ENCODE measurements around the gene ATP1A2.

GRCh38 chr1:160104486-160104885, 11.1 kb upstream of the ATP1A2 start:
- TF ChIP-seq, protein P1, sequence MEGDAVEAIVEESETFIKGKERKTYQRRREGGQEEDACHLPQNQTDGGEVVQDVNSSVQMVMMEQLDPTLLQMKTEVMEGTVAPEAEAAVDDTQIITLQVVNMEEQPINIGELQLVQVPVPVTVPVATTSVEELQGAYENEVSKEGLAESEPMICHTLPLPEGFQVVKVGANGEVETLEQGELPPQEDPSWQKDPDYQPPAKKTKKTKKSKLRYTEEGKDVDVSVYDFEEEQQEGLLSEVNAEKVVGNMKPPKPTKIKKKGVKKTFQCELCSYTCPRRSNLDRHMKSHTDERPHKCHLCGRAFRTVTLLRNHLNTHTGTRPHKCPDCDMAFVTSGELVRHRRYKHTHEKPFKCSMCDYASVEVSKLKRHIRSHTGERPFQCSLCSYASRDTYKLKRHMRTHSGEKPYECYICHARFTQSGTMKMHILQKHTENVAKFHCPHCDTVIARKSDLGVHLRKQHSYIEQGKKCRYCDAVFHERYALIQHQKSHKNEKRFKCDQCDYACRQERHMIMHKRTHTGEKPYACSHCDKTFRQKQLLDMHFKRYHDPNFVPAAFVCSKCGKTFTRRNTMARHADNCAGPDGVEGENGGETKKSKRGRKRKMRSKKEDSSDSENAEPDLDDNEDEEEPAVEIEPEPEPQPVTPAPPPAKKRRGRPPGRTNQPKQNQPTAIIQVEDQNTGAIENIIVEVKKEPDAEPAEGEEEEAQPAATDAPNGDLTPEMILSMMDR (tag by site-specific recombination; IDR thresholded peaks at IDR 0.05) = no peak
- TF ChIP-seq ZNF362 (tag by site-specific recombination; IDR thresholded peaks at IDR 0.05) (no peak), ATF2 (tag by site-specific recombination; IDR thresholded peaks at IDR 0.05; ENCODE audit: low read depth) (no peak), ZBTB20 (tag by site-specific recombination; IDR thresholded peaks at IDR 0.05) (no peak), PRDM10 (tag by site-specific recombination; IDR thresholded peaks at IDR 0.05) (no peak), YY1 (tag by site-specific recombination; IDR thresholded peaks at IDR 0.05) (no peak)

Measured in HEK293 (cell line).